ENCODE measurements around the gene SDR39U1. TPM values are rescaled to one million over a fixed set of nuclear protein-coding genes. Genes with fewer than 3 reads are reported as not detected.
"Not testable (repeated sequence)": the region's sequence is repeated elsewhere in the genome, so short reads cannot be mapped to it uniquely, and the experiment has no call there.

The SDR39U1 gene
- total RNA-seq, 5 donors from 2014 or later (not counting 1 experiment from before 2014, with no cell fraction given) = 79.6 to 154 (median 109) TPM

GRCh38 chr14:24450828-24451227 is 8.3 kb upstream of the SDR39U1 start:
- POLR2A ChIA-PET = interaction anchor here in 1 of 2 donors (0.6 kb wide), 1 partner anchor 41 kb away, joined by 3 read pairs; no protein-coding TSS in a partner anchor
- not testable (repeated sequence) for H3K4me3 Mint-ChIP-seq; ATAC-seq (replicated peaks in 1 of 4); H3K36me3 ChIP-seq (ENCODE audit: control insufficient read depth in 2 of 2, extremely low read depth in 1 of 2, insufficient read depth in 1 of 2, low read length in 1 of 2); H3K9me3 ChIP-seq; H3K27me3 Mint-ChIP-seq; H3K4me1 Mint-ChIP-seq; H3K27ac ChIP-seq (ENCODE audit: low read length); H3K27ac Mint-ChIP-seq; H3K9me3 Mint-ChIP-seq; H3K4me1 ChIP-seq (ENCODE audit: control insufficient read depth in 1 of 2, extremely low read depth in 1 of 2, insufficient read depth in 2 of 2, low read length in 2 of 2); H3K4me3 ChIP-seq (ENCODE audit: control insufficient read depth in 1 of 2, extremely low read depth in 1 of 2, low read length in 1 of 2); DNase-seq; H3K27me3 ChIP-seq (replicated peaks in 1 of 2; ENCODE audit: control insufficient read depth in 2 of 2, extremely low read depth in 1 of 2, insufficient read depth in 2 of 2, low read length in 1 of 2)
- CTCF ChIA-PET = interaction anchor here in 1 of 2 donors (0.8 kb wide), 1 partner anchor 14 kb away, joined by 3 read pairs; no protein-coding TSS in a partner anchor
- WGBS (ENCODE audit: insufficient coverage) = no CpG with 5 or more reads among the region's 2 CpGs
- peaks cover 27% of the 10 kb centered on the region for H3K36me3 Mint-ChIP-seq

DNA sequence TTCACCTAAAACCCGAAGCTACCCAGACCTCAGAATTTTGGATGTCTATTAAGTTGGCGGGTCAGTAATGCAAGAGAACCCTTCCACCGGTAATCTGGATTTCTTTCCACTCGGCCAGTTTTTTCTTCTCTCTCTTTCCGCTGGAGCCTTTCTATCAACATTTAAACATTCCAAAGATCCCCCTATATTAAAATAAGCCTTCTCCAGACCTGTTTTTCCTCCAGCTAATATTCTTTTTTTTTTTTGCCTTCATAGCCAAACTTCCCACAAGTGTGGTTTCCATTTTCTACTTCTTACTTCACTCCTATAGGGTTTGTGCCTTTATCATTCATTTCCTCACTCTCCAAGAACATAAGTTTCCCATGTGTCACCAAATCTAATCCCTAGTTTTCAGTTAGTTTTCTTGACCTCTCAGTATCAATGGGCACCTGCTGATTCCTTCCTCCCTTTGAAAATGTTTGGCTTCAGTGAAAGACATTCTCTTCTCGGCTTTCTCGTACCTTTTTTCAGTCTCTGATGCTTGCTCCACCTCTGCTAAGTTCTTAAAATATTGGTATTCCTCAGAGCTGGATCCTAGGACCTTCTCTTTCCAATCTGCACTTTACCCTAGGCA is 583 bp upstream of the SDR39U1 start:
- POLR2A ChIA-PET = interaction anchor here (0.6 to 1.7 kb wide), 4 partner anchors 11 to 307 kb away, joined by 3 to 9 read pairs (median 8); partner anchors contain the start of genes CBLN3 (in 1 of the 2), KHNYN (in 1 of the 2) and PSME1 (in 1 of the 2)

DNA sequence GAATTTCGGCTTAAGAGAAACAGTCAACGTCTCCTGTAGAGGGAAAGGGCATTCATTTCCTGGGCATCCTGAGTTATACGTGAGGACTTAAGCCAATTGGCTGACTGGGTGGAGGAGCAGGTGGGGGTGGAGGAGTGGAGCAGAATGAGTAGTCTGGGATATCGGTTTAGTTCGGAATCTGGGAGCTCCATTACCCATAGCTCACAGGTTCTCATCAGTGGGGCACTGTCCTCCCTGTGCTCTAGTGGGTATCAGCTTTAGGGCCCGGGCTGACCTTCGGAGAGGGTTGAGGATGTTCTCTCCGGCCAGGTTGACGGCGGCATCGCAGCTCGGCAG is 704 bp downstream of the SDR39U1 start:
- Histone ChIP-seq H3K27ac (ENCODE audit: low read length) (peak overlapping the region; percentile 95), H3K36me3 (ENCODE audit: control insufficient read depth in 2 of 2, extremely low read depth in 1 of 2, insufficient read depth in 1 of 2, low read length in 1 of 2) (peaks cover 2 to 46% of the 10 kb centered on the region in 2 donors), H3K9me3 (no peaks in the 10 kb centered on the region), H3K4me3 (ENCODE audit: control insufficient read depth in 1 of 2, extremely low read depth in 1 of 2, low read length in 1 of 2) (peak overlapping the region; percentile 60 to 84), H3K4me1 (ENCODE audit: control insufficient read depth in 1 of 2, extremely low read depth in 1 of 2, insufficient read depth in 2 of 2, low read length in 2 of 2) (peaks cover 18 to 33% of the 10 kb centered on the region in 2 experiments), H3K27me3 (replicated peaks in 1 of 2; ENCODE audit: control insufficient read depth in 2 of 2, extremely low read depth in 1 of 2, insufficient read depth in 2 of 2, low read length in 1 of 2) (no peaks in the 10 kb centered on the region)
- Mint-ChIP-seq H3K27ac (peak overlapping the region; percentile 99), H3K27me3 (no peaks in the 10 kb centered on the region), H3K36me3 (peaks cover 26% of the 10 kb centered on the region), H3K4me1 (peaks cover 50 to 57% (median 56%) of the 10 kb centered on the region in 3 donors), H3K9me3 (peaks cover 0 to 4% (median 0%) of the 10 kb centered on the region in 3 donors), H3K4me3 (peak overlapping the region; percentile 96 to 100 (median 97))
- CTCF ChIA-PET = interaction anchor here (0.6 to 3.1 kb wide), 7 partner anchors 9 to 251 kb away, joined by 3 to 22 read pairs (median 3); partner anchors contain the start of genes KHNYN (in 1 of the 2), NYNRIN (in 1 of the 2) and TINF2 (in 1 of the 2)
- DNase-seq (no peak), ATAC-seq (replicated peaks in 1 of 4) (no peak)
- POLR2A ChIA-PET = interaction anchor here (0.5 to 1.7 kb wide), 8 partner anchors 10 to 204 kb away, joined by 3 to 11 read pairs (median 7); partner anchors contain the start of genes CBLN3 (in 1 of the 2), KHNYN (in 1 of the 2) and TINF2 (in 1 of the 2)
- 4% methylated on average over 11 of the region's 12 CpGs for WGBS (ENCODE audit: insufficient coverage)

More for the DNA sequence above, 583 bp upstream of the SDR39U1 start:
- H3K27me3 ChIP-seq (replicated peaks in 1 of 2; ENCODE audit: control insufficient read depth in 2 of 2, extremely low read depth in 1 of 2, insufficient read depth in 2 of 2, low read length in 1 of 2) = no peaks in the 10 kb centered on the region
- H3K27me3 Mint-ChIP-seq = no peaks in the 10 kb centered on the region
- peaks cover 0 to 4% (median 0%) of the 10 kb centered on the region in 3 donors for H3K9me3 Mint-ChIP-seq
- H3K27ac ChIP-seq (ENCODE audit: low read length) = peak overlapping the region; percentile 60
- WGBS (ENCODE audit: insufficient coverage) = 67% methylated on average over 1 of the region's 7 CpGs
- peaks cover 2 to 33% of the 10 kb centered on the region in 2 donors for H3K36me3 ChIP-seq (ENCODE audit: control insufficient read depth in 2 of 2, extremely low read depth in 1 of 2, insufficient read depth in 1 of 2, low read length in 1 of 2)
- H3K4me1 ChIP-seq (ENCODE audit: control insufficient read depth in 1 of 2, extremely low read depth in 1 of 2, insufficient read depth in 2 of 2, low read length in 2 of 2) = peaks cover 7 to 22% of the 10 kb centered on the region in 2 experiments
- H3K9me3 ChIP-seq = no peaks in the 10 kb centered on the region
- peaks cover 37 to 44% (median 43%) of the 10 kb centered on the region in 3 donors for H3K4me1 Mint-ChIP-seq
- CTCF ChIA-PET = interaction anchor here (0.5 to 3.1 kb wide), 3 partner anchors 12 to 964 kb away, joined by 3 to 19 read pairs (median 3); no protein-coding TSS in a partner anchor
- ATAC-seq (replicated peaks in 1 of 4) = no peak
- H3K4me3 ChIP-seq (ENCODE audit: control insufficient read depth in 1 of 2, extremely low read depth in 1 of 2, low read length in 1 of 2) = peak overlapping the region; percentile 60 to 84
- H3K4me3 Mint-ChIP-seq = peak overlapping the region; percentile 96 to 100 (median 97)
- DNase-seq = no peak
- peaks cover 27% of the 10 kb centered on the region for H3K36me3 Mint-ChIP-seq
- H3K27ac Mint-ChIP-seq = peak overlapping the region; percentile 99

DNA sequence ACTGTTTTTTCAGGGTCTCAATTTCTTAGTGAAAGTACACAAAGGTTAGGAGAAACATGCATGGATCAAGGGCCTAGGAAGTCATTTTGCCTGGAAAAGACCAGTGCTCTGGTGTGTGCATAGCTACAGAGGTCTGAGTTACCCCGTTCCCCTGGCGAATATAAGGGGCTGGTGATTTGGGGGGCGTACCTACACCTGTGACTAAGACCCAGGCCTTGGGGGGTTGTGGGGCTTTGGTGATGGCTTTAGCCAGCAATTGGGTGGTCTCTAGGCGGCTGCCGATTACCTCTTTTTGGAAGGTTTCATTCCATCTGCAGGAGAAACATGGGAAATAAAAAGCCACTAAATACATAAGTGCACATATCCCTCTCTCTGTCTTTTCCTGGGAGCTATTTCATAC is 1.1 kb downstream of the SDR39U1 start:
- Mint-ChIP-seq H3K27ac (peak overlapping the region; percentile 99), H3K27me3 (no peaks in the 10 kb centered on the region), H3K4me1 (peaks cover 54 to 61% (median 60%) of the 10 kb centered on the region in 3 donors), H3K4me3 (peak overlapping the region; percentile 96 to 100 (median 97)), H3K9me3 (peaks cover 0 to 4% (median 0%) of the 10 kb centered on the region in 3 donors), H3K36me3 (peaks cover 30% of the 10 kb centered on the region)
- POLR2A ChIA-PET = interaction anchor here (0.5 to 1.7 kb wide), 6 partner anchors 10 to 197 kb away, joined by 3 to 11 read pairs (median 8); partner anchors contain the start of genes CBLN3 (in 1 of the 2) and KHNYN (in 1 of the 2)
- no peak for ATAC-seq (replicated peaks in 1 of 4)
- Histone ChIP-seq H3K4me3 (ENCODE audit: control insufficient read depth in 1 of 2, extremely low read depth in 1 of 2, low read length in 1 of 2) (peak overlapping the region; percentile 60 to 84), H3K27me3 (replicated peaks in 1 of 2; ENCODE audit: control insufficient read depth in 2 of 2, extremely low read depth in 1 of 2, insufficient read depth in 2 of 2, low read length in 1 of 2) (no peaks in the 10 kb centered on the region), H3K4me1 (ENCODE audit: control insufficient read depth in 1 of 2, extremely low read depth in 1 of 2, insufficient read depth in 2 of 2, low read length in 2 of 2) (peaks cover 20 to 37% of the 10 kb centered on the region in 2 experiments), H3K36me3 (ENCODE audit: control insufficient read depth in 2 of 2, extremely low read depth in 1 of 2, insufficient read depth in 1 of 2, low read length in 1 of 2) (peaks cover 2 to 49% of the 10 kb centered on the region in 2 donors), H3K9me3 (no peaks in the 10 kb centered on the region), H3K27ac (ENCODE audit: low read length) (peak overlapping the region; percentile 95)
- CTCF ChIA-PET = interaction anchor here (0.6 to 3.1 kb wide), 6 partner anchors 8 to 199 kb away, joined by 3 to 22 read pairs (median 4); partner anchors contain the start of genes KHNYN (in 1 of the 2), NYNRIN (in 1 of the 2) and TINF2 (in 1 of the 2)
- WGBS (ENCODE audit: insufficient coverage) = 80% methylated on average over 3 of the region's 5 CpGs
- no peak for DNase-seq

DNA sequence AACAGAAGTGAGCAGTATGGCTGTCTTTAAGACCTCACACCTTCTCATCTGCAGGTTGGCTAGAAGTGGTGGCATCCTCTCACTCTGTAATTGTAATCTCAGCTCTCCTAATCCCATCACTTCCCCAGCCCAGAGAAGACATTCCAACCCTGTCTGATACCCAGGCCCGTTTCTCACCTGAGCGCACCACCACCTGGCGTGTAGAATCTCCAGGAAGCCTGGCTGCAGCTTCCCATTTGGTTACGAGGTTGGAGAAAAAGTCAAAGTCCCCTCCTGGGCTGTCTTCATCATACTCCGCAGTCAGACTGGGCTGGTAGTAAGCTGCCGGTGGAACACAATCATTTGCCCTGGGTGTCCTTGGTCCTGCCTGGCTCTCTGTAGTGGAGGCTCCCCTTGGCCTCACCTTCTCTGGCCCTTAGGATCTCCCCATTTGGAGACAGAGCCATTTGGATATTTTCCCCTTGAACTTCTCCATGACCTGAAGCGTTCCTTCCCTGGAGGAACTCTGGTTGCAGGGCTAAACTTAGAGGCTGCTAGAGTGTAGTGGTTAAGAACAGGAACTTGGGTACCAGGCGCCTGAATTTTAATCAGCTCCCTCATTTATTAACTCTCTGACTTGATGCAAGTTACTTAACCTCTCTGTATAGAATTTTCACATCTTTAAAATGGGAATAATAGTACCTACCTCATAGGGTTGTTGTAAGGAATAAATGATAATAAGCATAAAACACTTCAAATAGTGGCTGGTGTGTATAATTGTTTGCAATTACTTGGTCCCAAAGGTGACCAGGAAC is 1.8 kb downstream of the SDR39U1 start:
- Mint-ChIP-seq H3K36me3 (peaks cover 33% of the 10 kb centered on the region), H3K27ac (peak overlapping the region; percentile 99), H3K4me1 (peaks cover 56 to 66% (median 65%) of the 10 kb centered on the region in 3 donors), H3K27me3 (no peaks in the 10 kb centered on the region), H3K4me3 (peak overlapping the region; percentile 96 to 100 (median 97)), H3K9me3 (peaks cover 0 to 4% (median 0%) of the 10 kb centered on the region in 3 donors)
- DNase-seq (no peak), ATAC-seq (replicated peaks in 1 of 4) (no peak)
- WGBS (ENCODE audit: insufficient coverage) = 87% methylated on average over 6 of the region's 8 CpGs
- ChIA-PET CTCF (interaction anchor here (0.6 to 3.1 kb wide), 5 partner anchors 9 to 211 kb away, joined by 3 to 22 read pairs (median 4); partner anchors contain the start of gene KHNYN (in 1 of the 2)), POLR2A (interaction anchor here in 1 of 2 donors (0.8 to 1.5 kb wide), 2 partner anchors 10 kb away, joined by 3 to 11 read pairs; no protein-coding TSS in a partner anchor)
- Histone ChIP-seq H3K4me1 (ENCODE audit: control insufficient read depth in 1 of 2, extremely low read depth in 1 of 2, insufficient read depth in 2 of 2, low read length in 2 of 2) (peaks cover 20 to 40% of the 10 kb centered on the region in 2 experiments), H3K27ac (ENCODE audit: low read length) (peak overlapping the region; percentile 95), H3K36me3 (ENCODE audit: control insufficient read depth in 2 of 2, extremely low read depth in 1 of 2, insufficient read depth in 1 of 2, low read length in 1 of 2) (peaks cover 2 to 55% of the 10 kb centered on the region in 2 donors), H3K4me3 (ENCODE audit: control insufficient read depth in 1 of 2, extremely low read depth in 1 of 2, low read length in 1 of 2) (no peak overlapping the region), H3K27me3 (replicated peaks in 1 of 2; ENCODE audit: control insufficient read depth in 2 of 2, extremely low read depth in 1 of 2, insufficient read depth in 2 of 2, low read length in 1 of 2) (no peaks in the 10 kb centered on the region), H3K9me3 (no peaks in the 10 kb centered on the region)
